AG09309 (cell line): ENCODE data around the gene ACP4.

Experiments used
- DNase-seq: peaks from one replicate; pipeline ENCODE4 v3.0.0-alpha.2; 2010; ENCODE audit warnings: low read depth
- H3K4me3 ChIP-seq: 2 replicates; pipeline ENCODE4 v1.5.1; 2011; ENCODE audit warnings: mild to moderate bottlenecking, low read depth, low read length, moderate library complexity; ENCODE audit not compliant: control insufficient read depth
- TF ChIP-seq, protein P1 (sequence below): IDR thresholded peaks from 2 replicates; pipeline ENCODE4 v1.5.1; 2011; ENCODE audit warnings: mild to moderate bottlenecking, low read depth, low read length, inconsistent platforms; ENCODE audit not compliant: insufficient read depth, control insufficient read depth; ENCODE audit errors: missing control alignments

The ACP4 gene

DNA sequence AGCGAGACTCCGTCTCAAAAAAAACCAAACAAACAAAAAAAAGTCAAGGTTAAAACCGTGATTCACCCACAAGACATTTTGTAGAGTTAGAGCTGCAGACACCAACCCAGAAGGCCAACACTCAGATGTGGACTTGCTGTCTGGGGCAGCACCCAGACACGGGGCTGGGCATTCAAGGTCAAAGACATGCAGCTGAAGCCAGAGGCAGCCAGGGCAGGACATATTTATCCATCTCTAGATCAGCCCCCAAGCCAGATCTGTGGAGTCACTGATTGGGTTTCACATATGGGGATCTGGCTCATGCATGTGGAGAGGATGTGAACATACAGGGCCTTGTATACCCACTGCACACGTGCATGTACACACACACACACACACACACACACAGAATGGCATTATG is 39.6 kb downstream of the ACP4 start:
- no peak overlapping the region for H3K4me3 ChIP-seq
- no peak for DNase-seq
- TF ChIP-seq, protein P1, sequence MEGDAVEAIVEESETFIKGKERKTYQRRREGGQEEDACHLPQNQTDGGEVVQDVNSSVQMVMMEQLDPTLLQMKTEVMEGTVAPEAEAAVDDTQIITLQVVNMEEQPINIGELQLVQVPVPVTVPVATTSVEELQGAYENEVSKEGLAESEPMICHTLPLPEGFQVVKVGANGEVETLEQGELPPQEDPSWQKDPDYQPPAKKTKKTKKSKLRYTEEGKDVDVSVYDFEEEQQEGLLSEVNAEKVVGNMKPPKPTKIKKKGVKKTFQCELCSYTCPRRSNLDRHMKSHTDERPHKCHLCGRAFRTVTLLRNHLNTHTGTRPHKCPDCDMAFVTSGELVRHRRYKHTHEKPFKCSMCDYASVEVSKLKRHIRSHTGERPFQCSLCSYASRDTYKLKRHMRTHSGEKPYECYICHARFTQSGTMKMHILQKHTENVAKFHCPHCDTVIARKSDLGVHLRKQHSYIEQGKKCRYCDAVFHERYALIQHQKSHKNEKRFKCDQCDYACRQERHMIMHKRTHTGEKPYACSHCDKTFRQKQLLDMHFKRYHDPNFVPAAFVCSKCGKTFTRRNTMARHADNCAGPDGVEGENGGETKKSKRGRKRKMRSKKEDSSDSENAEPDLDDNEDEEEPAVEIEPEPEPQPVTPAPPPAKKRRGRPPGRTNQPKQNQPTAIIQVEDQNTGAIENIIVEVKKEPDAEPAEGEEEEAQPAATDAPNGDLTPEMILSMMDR, result no peak

DNA sequence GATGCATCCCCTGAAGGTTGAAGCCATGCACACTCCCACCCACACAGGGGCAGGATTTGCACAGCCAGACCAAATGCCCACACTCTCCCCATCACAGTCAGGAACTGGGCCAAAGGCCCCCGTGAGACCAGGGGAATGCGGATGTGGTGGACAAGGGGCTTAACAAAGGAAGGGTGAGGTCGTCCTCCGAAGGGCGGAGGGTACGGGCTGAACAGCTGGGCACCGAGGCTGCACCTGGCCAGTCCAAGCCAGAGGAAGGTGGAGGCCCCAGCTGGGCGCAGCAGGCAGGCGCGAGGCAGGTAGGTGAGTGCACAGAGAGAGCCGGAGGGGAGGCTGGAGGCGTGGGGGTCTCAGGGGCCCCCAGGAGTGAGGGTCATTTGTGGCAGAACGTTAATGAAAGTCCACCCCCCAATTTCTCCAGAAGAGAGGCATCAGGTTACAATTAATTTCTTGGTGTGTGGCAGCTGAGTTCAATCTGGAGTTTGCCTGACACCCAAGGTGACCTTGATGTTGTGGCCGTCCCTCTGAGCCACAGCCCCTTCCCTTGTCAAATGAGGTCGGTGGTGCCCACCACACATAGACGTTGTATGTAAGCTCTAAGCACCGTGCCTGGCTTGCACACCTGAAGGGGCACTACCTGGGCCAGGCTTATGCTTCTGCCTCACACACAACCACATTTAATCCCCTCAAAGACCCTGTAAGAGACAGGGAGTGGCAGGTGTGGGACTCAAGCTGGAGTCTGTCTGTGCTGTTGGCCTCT is 40.2 kb downstream of the ACP4 start:
- no peak overlapping the region for H3K4me3 ChIP-seq
- no peak for DNase-seq
- TF ChIP-seq, protein P1, result no peak

DNA sequence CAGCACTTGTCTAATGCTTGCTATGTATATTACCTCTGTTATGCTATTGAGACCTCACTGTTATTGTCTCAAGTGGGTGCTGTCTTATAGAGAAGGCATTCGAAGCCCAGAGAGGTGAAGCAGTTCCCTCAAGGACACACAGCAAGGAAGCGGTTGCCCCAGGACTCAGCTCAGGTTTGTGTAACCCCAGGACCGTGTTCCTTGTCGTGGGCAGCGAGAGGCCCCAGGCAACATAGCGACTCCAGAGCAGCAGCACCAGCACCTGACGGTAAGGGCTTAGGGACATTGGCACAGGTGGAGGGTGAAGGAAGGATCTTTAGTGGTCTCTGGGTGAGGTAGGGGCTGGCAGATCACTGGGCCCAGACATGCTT is 40.8 kb downstream of the ACP4 start:
- no peak for DNase-seq
- TF ChIP-seq, protein P1, result no peak
- no peak overlapping the region for H3K4me3 ChIP-seq

DNA sequence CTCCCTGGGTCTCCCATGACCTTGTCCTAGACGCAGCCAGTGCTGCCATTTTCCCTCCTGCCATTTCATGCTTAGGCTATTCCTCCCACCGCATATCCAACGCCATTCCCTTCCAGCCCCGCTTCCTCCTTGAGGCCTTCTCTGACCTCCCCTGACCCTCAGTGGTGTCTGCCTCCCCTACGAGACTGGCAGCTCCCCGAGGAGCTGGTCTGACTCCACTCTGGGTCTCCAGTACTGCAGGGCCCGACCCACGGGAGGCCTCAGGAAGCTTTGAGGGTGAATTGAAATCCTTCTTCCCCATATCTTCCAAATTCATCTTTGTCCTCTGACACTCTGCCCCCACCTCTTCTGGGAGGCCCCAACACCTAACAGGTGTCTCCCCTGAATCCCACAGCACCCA is 42.5 kb downstream of the ACP4 start:
- H3K4me3 ChIP-seq, result no peak overlapping the region
- TF ChIP-seq, protein P1, result no peak
- DNase-seq, result no peak

DNA sequence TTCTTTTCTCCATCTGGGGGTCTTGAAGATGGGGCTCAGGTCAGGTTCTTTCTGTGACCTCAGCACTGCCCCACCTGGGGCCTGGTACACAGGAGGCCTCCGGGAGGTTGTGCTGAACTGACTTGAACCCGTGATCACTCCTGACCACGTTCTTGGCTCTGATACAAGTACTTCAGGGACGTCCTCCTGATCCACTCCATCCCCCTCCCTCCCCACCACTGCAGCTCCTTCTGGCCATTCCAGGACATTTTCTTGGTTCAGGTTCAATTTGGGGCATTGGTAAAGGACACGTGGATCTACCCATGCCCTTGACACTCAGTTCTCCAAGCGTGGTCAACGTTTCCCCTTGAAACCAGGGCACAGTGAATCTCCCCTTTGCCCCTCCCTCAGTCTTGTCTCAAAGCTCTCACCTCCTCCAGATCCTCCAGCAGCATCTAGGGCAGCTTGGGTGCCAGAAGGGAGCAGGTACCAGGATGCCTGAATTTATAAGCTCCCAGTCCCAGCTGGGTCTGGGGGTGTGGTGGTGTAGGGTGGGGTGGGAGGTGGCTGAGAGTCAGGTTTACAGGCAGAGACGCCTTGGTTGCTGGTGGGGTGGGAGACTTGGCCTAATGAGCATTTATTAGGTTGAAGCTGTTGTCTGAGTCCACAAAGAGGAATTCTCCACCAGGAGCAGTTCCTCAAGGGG is 43.0 kb downstream of the ACP4 start, which contains the start of gene KLK15:
TSS of gene KLK15 (minus strand) at position 458 of the 685 bp plus-strand sequence. CDS start 2,082 bp downstream, outside the sequence.
- DNase-seq, result no peak
- H3K4me3 ChIP-seq, result no peak within 1 kb of the TSS
- TF ChIP-seq, protein P1, result no peak

DNA sequence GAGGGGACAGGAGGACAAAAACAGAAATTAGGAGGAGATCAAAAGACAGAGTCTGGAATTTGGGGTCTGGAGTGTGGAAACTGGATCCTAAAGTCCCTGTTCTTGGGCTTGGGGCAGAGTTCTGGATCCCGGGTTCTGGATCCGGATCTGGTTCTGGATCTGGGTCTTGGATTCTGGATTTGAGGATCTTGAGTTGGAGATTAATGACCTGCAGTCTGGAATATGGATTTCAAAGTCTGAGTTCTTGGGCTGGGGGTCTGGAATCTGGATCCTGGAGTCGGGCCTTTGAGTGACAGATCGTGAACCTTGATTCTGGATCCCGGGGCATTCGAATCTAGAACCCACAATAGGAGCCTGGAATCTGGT is 43.6 kb downstream of the ACP4 start:
- no peak for DNase-seq
- TF ChIP-seq, protein P1, result no peak
- H3K4me3 ChIP-seq, result no peak overlapping the region
